HCT116 (cell line): ENCODE measurements around the gene ATAD5. TPM values are rescaled to one million over a fixed set of nuclear protein-coding genes. Genes with fewer than 3 reads are reported as not detected.

Experiments
- ATAC-seq: fragments of 200-7000 bp; cut with Tn5 transposase; 2 replicates; pipeline ENCODE4 v1.9.1; 2020; ENCODE audit warnings: mild to moderate bottlenecking, moderate library complexity
- BruUV-seq: library from RNA; stranded (reverse); fragments of 400-500 nt; replicated peaks from 2 replicates; lab custom pipeline; 2021; lab: Mats Ljungman, UMichigan
- CTCF ChIA-PET: fragments of 300-600 bp; sonication (Branson Sonifier 250); formaldehyde crosslinking; loops from one replicate; lab custom pipeline; 2021; ENCODE audit warnings: antibody characterized with exemption; lab: Charles Lee
- POLR2A ChIA-PET: fragments of 300-600, 350-600 bp; sonication (Branson Sonifier 250); formaldehyde crosslinking; loops from one replicate; lab custom pipeline; 2021; ENCODE audit warnings: antibody characterized with exemption; lab: Charles Lee
- RAD21 ChIA-PET, 2 experiments: fragments of 300-600 bp; sonication (Branson Sonifier 250); formaldehyde crosslinking; loops; one replicate each; lab custom pipeline; 2023; ENCODE audit warnings: low total read pairs in 2 of 2; ENCODE audit not compliant: uncharacterized antibody in 2 of 2, unreplicated experiment in 2 of 2, low non-redundant PET in 1 of 2; lab: Charles Lee
- DNase-seq: peaks from one replicate; pipeline ENCODE4 v3.0.0-alpha.2; 2010; ENCODE audit warnings: low read depth, low spot score
- H2AFZ ChIP-seq: fragments of 200-600 bp; shearing (Covaris generic), sonication (generic); 2 replicates; pipeline ENCODE4 v1.6.1; 2017; ENCODE audit warnings: low read depth, mixed run types, mixed read lengths, antibody characterized with exemption, low read length; ENCODE audit not compliant: poor library complexity, severe bottlenecking
- H3K27ac ChIP-seq: 2 replicates; pipeline ENCODE4 v1.5.1; 2012; ENCODE audit warnings: low read depth, low read length
- H3K27me3 ChIP-seq: fragments of 200-600 bp; sonication (generic); 2 replicates; pipeline ENCODE4 v1.6.1; 2016; ENCODE audit warnings: mixed run types, low read length, mixed read lengths; ENCODE audit not compliant: insufficient read depth
- H3K36me3 ChIP-seq, 2 experiments: fragments of 200-500 bp in 1 of 2; fragments of 200-600 bp in 1 of 2; sonication (Bioruptor generic) in 1 of 2; sonication (generic) in 1 of 2; 2 replicates each; pipeline versions ENCODE4 v1.5.1 to v1.6.1; 2014 to 2016; ENCODE audit warnings: low read length in 2 of 2, inconsistent platforms in 1 of 2, mixed read lengths in 1 of 2, mixed run types in 1 of 2; ENCODE audit not compliant: insufficient read depth in 2 of 2, control insufficient read depth in 1 of 2
- H3K4me1 ChIP-seq, 2 experiments: fragments of 200-600 bp in 1 of 2; sonication (generic) in 1 of 2; 2 replicates each; pipeline versions ENCODE4 v1.5.1 to v1.6.1; 2012 to 2017; ENCODE audit warnings: low read length in 2 of 2, inconsistent platforms in 1 of 2, mild to moderate bottlenecking in 1 of 2, mixed read lengths in 1 of 2, mixed run types in 1 of 2, moderate library complexity in 1 of 2; ENCODE audit not compliant: insufficient read depth in 2 of 2, control insufficient read depth in 1 of 2
- H3K4me2 ChIP-seq: fragments of 200-600 bp; sonication (generic); 2 replicates; pipeline ENCODE4 v1.6.1; 2017; ENCODE audit warnings: mixed run types, low read length, mixed read lengths
- H3K4me3 ChIP-seq, 2 experiments: fragments of 200-600 bp in 1 of 2; sonication (generic) in 1 of 2; replicated peaks in 1 of 2; 2 replicates each; pipeline ENCODE4 v1.5.1; 2011 to 2016; ENCODE audit warnings: low read length in 2 of 2, control low read depth in 1 of 2, low read depth in 1 of 2, mild to moderate bottlenecking in 1 of 2, mixed read lengths in 1 of 2, mixed run types in 1 of 2
- H3K79me2 ChIP-seq: fragments of 200-600 bp; sonication (generic); 2 replicates; pipeline ENCODE4 v1.6.1; 2017; ENCODE audit warnings: mild to moderate bottlenecking, mixed run types, low read length, moderate library complexity, mixed read lengths; ENCODE audit not compliant: insufficient read depth
- H3K9ac ChIP-seq: fragments of 200-600 bp; sonication (generic); 2 replicates; pipeline ENCODE4 v1.6.1; 2016; ENCODE audit warnings: low read length, mixed read lengths
- H3K9me2 ChIP-seq: fragments of 200-600 bp; sonication (generic), shearing (Covaris generic); 2 replicates; pipeline ENCODE4 v1.6.1; 2017; ENCODE audit warnings: mixed run types, mild to moderate bottlenecking, moderate library complexity; ENCODE audit not compliant: insufficient read depth
- H3K9me3 ChIP-seq, 2 experiments: fragments of 200-500 bp in 1 of 2; fragments of 200-600 bp in 1 of 2; sonication (Bioruptor generic) in 1 of 2; sonication (generic) in 1 of 2; 2 replicates each; pipeline ENCODE4 v1.6.1; 2014 to 2017; ENCODE audit warnings: low read length in 2 of 2, mixed read lengths in 2 of 2, inconsistent platforms in 1 of 2, low read depth in 1 of 2, mild to moderate bottlenecking in 1 of 2, mixed run types in 1 of 2, moderate library complexity in 1 of 2; ENCODE audit not compliant: control insufficient read depth in 1 of 2, insufficient read depth in 1 of 2
- H4K20me1 ChIP-seq: fragments of 200-600 bp; sonication (generic), shearing (Covaris generic); 2 replicates; pipeline ENCODE4 v1.6.1; 2017; ENCODE audit warnings: mixed run types, mild to moderate bottlenecking, moderate library complexity; ENCODE audit not compliant: insufficient read depth
- CEBPB ChIP-seq: IDR thresholded peaks from 2 replicates; pipeline ENCODE4 v1.6.1; 2012; ENCODE audit warnings: low read depth
- EGR1 ChIP-seq: IDR thresholded peaks from 2 replicates; pipeline ENCODE4 v1.6.1; 2012; ENCODE audit warnings: low read depth
- POLR2A ChIP-seq: IDR thresholded peaks from 2 replicates; pipeline ENCODE4 v1.7.0; 2011; ENCODE audit warnings: borderline replicate concordance; ENCODE audit not compliant: insufficient read depth, insufficient read length; ENCODE audit errors: extremely low read depth
- RAD21 ChIP-seq: IDR thresholded peaks from 2 replicates; pipeline ENCODE4 v1.6.1; 2012; ENCODE audit warnings: low read depth, mild to moderate bottlenecking
- REST ChIP-seq: IDR thresholded peaks from 2 replicates; pipeline ENCODE4 v1.6.1; 2012; ENCODE audit warnings: low read depth
- SP1 ChIP-seq: IDR thresholded peaks from 2 replicates; pipeline ENCODE4 v1.6.1; 2012; ENCODE audit warnings: low read depth
- SRF ChIP-seq: IDR thresholded peaks from 2 replicates; pipeline ENCODE4 v1.6.1; 2012; ENCODE audit warnings: low read depth
- TCF7L2 ChIP-seq: IDR thresholded peaks from 2 replicates; pipeline ENCODE4 v1.7.0; 2011; ENCODE audit warnings: borderline replicate concordance, inconsistent platforms; ENCODE audit not compliant: insufficient read depth, insufficient read length; ENCODE audit errors: extremely low read depth
- ZFX ChIP-seq: fragments of 450-650 bp; IDR thresholded peaks from 2 replicates; pipeline ENCODE4 v1.6.1; 2017
- ZNF274 ChIP-seq: fragments of 200-500 bp; sonication (Bioruptor generic); IDR thresholded peaks from 2 replicates; pipeline ENCODE4 v1.6.1; 2014; ENCODE audit warnings: mild to moderate bottlenecking, low read depth, low read length, inconsistent platforms
- intact Hi-C: fragments of 100-400 bp; cut with micrococcal nuclease; formaldehyde crosslinking; loops from 2 replicates; pipeline ENCODE4 v1.10.0; 2022
- total RNA-seq: library from RNA; stranded (reverse); gene quantifications from one replicate; pipeline ENCODE4 v1.2.1, GENCODE V29; 2021; ENCODE audit not compliant: unreplicated experiment
- TF ChIP-seq, protein P1 (sequence below): IDR thresholded peaks from 2 replicates; pipeline ENCODE4 v1.6.1; 2011; ENCODE audit warnings: mild to moderate bottlenecking, low read length, moderate library complexity; ENCODE audit not compliant: insufficient replicate concordance; ENCODE audit errors: extremely low read depth

Gene ATAD5
- total RNA-seq, 1 experiment from 2014 or later: 9.5 TPM

- ChIA-PET CTCF (no interaction called here), RAD21 (no interaction called here), POLR2A (interaction anchor here (0.9 kb wide), 1 partner anchor 10 kb away, joined by 4 read pairs; no protein-coding TSS in a partner anchor)
- Histone ChIP-seq H3K27ac (no peak overlapping the region), H2AFZ (no peak overlapping the region), H3K9me2 (no peaks in the 10 kb centered on the region), H3K27me3 (no peaks in the 10 kb centered on the region), H3K36me3 (peaks cover 28 to 30% of the 10 kb centered on the region in 2 experiments), H3K4me2 (no peak overlapping the region), H4K20me1 (no peaks in the 10 kb centered on the region), H3K4me3 (no peak overlapping the region), H3K9me3 (no peaks in the 10 kb centered on the region), H3K9ac (no peak overlapping the region), H3K79me2 (peaks cover 7% of the 10 kb centered on the region), H3K4me1 (no peaks in the 10 kb centered on the region)
- TF ChIP-seq RAD21 (no peak), ZFX (no peak), SP1 (no peak), REST (no peak), EGR1 (no peak), ZNF274 (no peak), POLR2A (no peak), SRF (no peak), TCF7L2 (no peak), CEBPB (no peak)
- TF ChIP-seq, protein P1, sequence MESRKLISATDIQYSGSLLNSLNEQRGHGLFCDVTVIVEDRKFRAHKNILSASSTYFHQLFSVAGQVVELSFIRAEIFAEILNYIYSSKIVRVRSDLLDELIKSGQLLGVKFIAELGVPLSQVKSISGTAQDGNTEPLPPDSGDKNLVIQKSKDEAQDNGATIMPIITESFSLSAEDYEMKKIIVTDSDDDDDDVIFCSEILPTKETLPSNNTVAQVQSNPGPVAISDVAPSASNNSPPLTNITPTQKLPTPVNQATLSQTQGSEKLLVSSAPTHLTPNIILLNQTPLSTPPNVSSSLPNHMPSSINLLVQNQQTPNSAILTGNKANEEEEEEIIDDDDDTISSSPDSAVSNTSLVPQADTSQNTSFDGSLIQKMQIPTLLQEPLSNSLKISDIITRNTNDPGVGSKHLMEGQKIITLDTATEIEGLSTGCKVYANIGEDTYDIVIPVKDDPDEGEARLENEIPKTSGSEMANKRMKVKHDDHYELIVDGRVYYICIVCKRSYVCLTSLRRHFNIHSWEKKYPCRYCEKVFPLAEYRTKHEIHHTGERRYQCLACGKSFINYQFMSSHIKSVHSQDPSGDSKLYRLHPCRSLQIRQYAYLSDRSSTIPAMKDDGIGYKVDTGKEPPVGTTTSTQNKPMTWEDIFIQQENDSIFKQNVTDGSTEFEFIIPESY: no peak
- intact Hi-C loops: no loop called here
- DNase-seq (no peak), ATAC-seq (no peak)
- BruUV-seq: no TSS peak
Measured at GRCh38 chr17:30894236-30894635, 62.5 kb downstream of the ATAD5 start.
